Measurements from ENCODE around the gene IVNS1ABP.

IVNS1ABP gene

GRCh38 chr1:185318431-185319138 is 1.5 kb upstream of the IVNS1ABP start:
- FAIRE-seq (no peak), DNase-seq (ENCODE audit: insufficient read length, low spot score) (no peak)
- no peak for TF ChIP-seq CTCF (IDR thresholded peaks at IDR 0.05; ENCODE audit: insufficient read depth, missing control alignments)

DNA sequence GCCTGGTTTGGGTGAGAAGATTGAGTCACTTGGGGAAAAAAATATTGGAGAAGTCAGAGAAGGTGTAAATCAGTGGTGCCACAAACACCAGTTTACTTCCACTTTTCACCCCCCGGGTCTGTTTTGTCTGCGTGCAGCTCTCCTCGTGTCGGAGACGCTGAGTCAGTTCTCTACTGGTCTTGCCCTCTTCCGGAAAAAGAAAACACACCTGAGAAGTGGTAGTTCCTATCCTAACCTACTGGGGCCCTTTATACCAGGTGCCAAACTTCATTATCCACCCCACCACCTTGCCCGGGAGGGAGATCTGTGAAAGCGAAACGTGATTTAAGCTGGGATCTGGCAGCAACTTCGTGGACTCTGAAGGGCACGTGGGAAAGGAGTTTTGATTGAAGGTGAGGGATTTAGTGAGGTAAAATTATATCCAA is 855 bp upstream of the IVNS1ABP start:
- no peak for TF ChIP-seq CTCF (IDR thresholded peaks at IDR 0.05; ENCODE audit: insufficient read depth, missing control alignments)
- no peak for FAIRE-seq
- DNase-seq (ENCODE audit: insufficient read length, low spot score): no peak

- no peak for FAIRE-seq
- peak; percentile 50 for DNase-seq (ENCODE audit: insufficient read length, low spot score)
- no peak for TF ChIP-seq CTCF (IDR thresholded peaks at IDR 0.05; ENCODE audit: insufficient read depth, missing control alignments)
These were observed 645 bp downstream of the IVNS1ABP start for GRCh38 chr1:185316163-185317033.

- DNase-seq (ENCODE audit: insufficient read length, low spot score) (no peak), FAIRE-seq (no peak)
- TF ChIP-seq CTCF (IDR thresholded peaks at IDR 0.05; ENCODE audit: insufficient read depth, missing control alignments): no peak
These were observed 1.5 kb downstream of the IVNS1ABP start for GRCh38 chr1:185315445-185316071.

GRCh38 chr1:185314411-185314810 is 2.6 kb downstream of the IVNS1ABP start:
- FAIRE-seq (no peak), DNase-seq (ENCODE audit: insufficient read length, low spot score) (no peak)
- TF ChIP-seq CTCF (IDR thresholded peaks at IDR 0.05; ENCODE audit: insufficient read depth, missing control alignments): no peak

GRCh38 chr1:185312361-185313138 is 4.5 kb downstream of the IVNS1ABP start:
- DNase-seq (ENCODE audit: insufficient read length, low spot score): no peak
- FAIRE-seq: peak; percentile 41
- no peak for TF ChIP-seq CTCF (IDR thresholded peaks at IDR 0.05; ENCODE audit: insufficient read depth, missing control alignments)

All from D721Med (cell line).